CMK (cell line): ENCODE results near the gene TBX21.

Source experiments
- DNase-seq: peaks from one replicate; pipeline ENCODE4 v3.0.0-alpha.2; 2010; ENCODE audit warnings: low read depth

The TBX21 gene, protein sequence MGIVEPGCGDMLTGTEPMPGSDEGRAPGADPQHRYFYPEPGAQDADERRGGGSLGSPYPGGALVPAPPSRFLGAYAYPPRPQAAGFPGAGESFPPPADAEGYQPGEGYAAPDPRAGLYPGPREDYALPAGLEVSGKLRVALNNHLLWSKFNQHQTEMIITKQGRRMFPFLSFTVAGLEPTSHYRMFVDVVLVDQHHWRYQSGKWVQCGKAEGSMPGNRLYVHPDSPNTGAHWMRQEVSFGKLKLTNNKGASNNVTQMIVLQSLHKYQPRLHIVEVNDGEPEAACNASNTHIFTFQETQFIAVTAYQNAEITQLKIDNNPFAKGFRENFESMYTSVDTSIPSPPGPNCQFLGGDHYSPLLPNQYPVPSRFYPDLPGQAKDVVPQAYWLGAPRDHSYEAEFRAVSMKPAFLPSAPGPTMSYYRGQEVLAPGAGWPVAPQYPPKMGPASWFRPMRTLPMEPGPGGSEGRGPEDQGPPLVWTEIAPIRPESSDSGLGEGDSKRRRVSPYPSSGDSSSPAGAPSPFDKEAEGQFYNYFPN

GRCh38 chr17:47733047-47733673, at the start of gene TBX21:
Gene TBX21 (plus strand): TSS chr17:47733236. CDS start chr17:47733455, 219 bp downstream.
- peak; percentile 58 for DNase-seq

DNA sequence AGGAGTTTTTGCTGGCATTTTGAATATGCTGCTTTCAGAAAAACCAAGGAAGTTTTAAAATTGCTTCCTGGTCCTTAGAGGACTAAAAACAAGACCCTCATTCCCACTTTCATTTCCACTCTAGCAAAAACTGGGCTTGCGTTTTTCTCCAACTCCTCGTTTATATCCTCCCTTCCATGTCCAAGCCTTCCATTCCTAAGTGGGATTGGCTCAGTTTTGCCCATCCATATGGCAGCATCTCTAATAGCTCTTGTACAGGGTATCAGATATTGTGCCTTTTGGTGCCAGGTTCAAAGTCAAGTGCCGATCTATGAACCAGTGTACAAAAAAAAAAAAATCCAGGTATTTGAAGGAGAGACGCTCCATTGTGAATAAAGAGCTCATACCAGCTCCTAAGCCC, 49.0 kb upstream of the TBX21 start:
- DNase-seq: no peak

DNA sequence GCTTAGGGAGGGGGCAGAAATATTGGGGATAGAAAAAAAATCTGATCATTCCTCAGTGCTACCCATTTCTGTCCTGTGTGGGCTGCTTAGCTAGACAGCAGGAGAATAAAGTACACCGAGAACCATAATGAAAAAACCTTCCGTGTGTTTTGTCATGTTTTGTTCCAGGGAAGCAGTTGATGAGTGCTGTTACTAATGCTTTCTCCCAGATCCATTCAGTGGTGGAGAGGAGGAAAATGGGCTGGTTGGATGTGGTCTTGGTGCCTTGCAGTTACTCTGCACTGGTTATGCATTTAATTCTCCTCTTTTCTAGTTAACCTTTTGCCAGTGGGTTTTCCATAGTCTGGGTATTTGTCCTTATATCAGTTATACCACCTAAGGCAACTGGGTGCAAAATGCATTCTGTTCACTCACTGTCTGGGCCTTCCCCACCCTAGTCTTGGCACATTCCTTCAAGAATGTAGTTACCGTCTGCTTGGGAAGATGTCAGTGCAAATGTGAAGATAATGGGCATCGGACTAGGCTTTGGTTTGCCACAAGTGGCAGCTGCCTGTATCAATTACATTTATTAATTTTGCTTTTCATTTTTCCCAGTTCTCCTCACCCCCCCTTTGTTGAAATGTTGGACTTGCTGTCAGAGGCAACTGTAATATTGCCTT, 48.4 kb upstream of the TBX21 start:
- DNase-seq: no peak

GRCh38 chr17:47685556-47686275, 47.3 kb upstream of the TBX21 start:
- DNase-seq: no peak

- no peak for DNase-seq
Measured at GRCh38 chr17:47686276-47686635, 46.8 kb upstream of the TBX21 start.

- no peak for DNase-seq
Measured at GRCh38 chr17:47686664-47687327, 46.2 kb upstream of the TBX21 start.

DNA sequence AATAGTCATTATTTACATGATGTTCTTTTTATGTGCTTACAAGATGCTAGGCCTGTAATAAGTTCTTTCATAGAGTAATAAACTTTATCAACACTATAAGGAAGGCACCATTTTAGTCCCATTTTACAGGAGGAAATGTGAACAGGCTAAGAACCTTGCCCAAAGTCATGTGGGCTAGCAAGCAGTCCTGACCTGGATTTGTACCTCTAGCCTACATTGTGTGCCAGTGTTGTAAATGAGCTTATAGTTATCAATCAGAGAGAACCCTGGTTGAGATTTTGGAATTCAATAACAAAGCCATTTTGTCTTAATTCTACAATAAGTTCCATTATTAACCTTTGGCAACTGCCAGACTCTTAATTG, 45.7 kb upstream of the TBX21 start:
- DNase-seq: no peak

- no peak for DNase-seq
Measured at GRCh38 chr17:47687748-47688147, 45.3 kb upstream of the TBX21 start.

GRCh38 chr17:47690121-47690520, 42.9 kb upstream of the TBX21 start:
- no peak for DNase-seq

GRCh38 chr17:47692137-47692894, 40.7 kb upstream of the TBX21 start:
- DNase-seq: peak; percentile 45

DNA sequence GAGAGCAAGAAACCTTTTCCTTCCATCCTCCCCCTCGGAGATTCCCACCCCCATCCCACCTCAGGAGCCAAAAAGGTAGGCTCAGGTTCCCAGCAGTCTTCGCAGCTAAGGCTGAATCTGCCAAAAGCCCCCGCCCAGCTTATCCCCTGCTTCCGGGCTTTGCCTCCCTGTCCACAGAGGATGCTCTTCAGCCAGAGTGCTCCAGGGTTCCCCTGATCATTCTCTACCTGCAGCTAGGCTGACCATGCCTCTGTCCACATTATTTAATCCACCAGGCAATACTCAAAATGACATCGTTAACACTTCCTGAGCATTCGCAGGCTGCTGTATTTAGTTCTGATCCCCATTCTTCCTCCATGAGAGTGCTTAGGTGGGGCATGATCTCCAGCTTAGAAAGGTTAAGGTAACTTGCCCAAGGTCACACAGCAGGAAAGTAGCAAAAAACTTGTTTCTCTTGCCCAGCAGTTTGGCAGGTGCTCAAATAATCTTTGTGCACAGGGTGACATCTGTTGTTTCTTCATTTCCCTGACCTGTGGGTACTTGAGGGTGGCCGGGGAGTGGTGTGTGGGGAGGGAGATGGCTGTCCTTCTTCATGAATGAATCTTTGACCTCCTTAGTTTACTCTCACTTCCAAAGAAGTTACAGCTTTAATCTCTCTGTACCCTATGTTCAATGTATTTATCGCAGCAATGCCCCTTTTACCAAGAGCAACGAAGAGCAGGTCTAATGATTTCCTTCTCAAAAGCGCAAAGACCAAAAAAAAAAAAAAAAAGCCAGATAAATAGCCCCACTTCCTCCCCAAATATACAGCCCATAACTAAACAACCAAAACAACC, 39.9 kb upstream of the TBX21 start:
- no peak for DNase-seq

GRCh38 chr17:47693731-47694580, 39.1 kb upstream of the TBX21 start, which contains the start of gene TBKBP1:
Gene TBKBP1 (plus strand): TSS chr17:47694161. CDS start chr17:47696113, 1,952 bp downstream.
- peak; percentile 75 for DNase-seq

DNA sequence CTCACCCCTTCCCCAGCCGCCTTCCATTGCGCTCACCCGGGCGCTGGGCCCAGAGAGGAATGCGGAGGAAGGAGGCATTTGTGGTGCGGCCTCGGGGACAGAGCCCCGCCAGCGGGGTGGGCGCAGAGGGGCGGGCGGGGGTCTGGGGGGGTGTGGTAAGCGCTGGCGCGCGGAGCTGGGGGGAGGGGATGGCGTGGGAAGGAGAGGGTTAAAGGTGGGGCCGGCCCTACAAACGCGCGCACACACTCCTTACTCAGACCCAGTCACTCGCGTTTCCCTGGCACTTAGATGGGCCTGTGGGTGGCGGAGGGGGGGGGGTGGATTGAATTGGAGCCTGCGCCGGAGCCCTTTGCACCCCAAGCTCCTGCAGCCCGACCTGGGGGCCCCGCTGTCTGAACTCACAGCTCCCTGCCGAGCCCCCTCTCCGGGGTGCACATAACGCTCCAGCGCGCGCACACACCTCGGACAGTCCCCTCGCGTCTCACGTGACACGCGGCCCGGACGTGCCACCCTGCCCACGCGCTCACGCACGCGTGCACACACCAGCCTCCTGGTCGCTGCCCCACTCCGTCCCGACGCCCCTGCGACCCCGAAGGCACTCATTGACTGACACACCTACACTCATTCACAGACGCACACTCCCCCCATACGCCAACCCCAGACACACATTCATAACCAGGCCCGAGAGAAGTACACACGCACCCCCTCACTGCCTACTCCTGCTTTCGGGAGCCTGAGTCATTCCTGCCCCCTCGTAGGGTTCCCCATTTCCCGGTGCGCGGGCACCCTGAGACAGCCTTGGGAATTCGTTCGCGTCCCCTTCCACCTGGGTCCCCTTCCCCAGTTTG, 38.2 kb upstream of the TBX21 start:
- DNase-seq: peak; percentile 68

- peak; percentile 91 for DNase-seq
Measured at GRCh38 chr17:47695429-47696376, 37.3 kb upstream of the TBX21 start.

DNA sequence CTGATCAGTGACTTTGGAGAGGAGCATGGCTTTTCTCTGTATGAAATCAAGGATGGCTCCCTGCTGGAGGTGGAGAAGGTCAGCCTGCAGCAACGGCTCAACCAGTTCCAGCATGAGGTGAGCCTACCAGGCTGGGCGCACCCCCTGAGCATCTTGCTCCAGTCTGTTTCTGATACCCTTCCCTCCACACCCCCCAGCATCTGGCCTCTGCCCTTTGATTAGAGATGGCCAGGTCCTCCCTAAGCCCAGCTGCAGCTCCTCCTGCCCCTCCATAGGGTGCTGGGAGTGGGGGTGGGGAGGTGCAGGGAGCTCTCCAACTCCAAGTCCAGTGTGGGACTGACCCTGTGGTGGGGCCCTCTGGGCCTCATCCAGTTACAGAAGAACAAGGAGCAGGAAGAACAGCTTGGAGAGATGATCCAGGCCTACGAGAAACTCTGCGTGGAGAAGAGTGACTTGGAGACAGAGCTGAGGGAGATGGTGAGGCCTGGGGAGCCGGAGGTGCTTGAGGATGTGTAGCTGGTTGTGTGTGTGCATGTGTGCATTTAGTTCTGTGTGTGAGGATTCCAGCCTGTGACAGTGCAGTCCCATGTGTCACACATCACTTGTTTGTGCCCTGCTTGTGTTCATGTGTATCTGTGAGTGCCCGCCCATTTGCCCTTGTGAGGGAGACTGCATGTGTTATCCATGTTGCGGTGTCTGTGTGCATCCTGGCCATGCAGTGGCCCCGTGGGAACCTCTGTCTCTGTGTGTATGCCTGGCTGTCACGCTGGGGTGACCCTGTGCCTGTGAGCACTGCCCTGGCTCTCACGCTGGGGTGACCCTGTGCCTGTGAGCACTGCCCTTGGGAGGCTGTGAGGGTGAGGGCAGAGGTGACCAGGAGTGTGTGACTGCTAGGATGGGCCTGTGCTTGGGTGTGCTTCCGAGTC, 36.1 kb upstream of the TBX21 start:
- DNase-seq: no peak
